Naive thymus-derived CD4-positive, alpha-beta T cell (primary cell): ENCODE data around the gene BRAP. TPM values are rescaled to one million over a fixed set of nuclear protein-coding genes. Genes with fewer than 3 reads are reported as not detected.

Source experiments
- ATAC-seq: fragments of 150-1000 bp; cut with Tn5 transposase; 2 replicates; pipeline ENCODE4 v1.10.0; 2021; ENCODE audit warnings: mild to moderate bottlenecking, moderate library complexity
- CTCF ChIA-PET: fragments of 350-600 bp; sonication (Branson Sonifier 250); formaldehyde crosslinking; loops from one replicate; lab custom pipeline; 2021; ENCODE audit warnings: antibody characterized with exemption; lab: Charles Lee
- POLR2A ChIA-PET: fragments of 350-600 bp; sonication (Branson Sonifier 250); formaldehyde crosslinking; loops from one replicate; lab custom pipeline; 2021; ENCODE audit warnings: antibody characterized with exemption, inconsistent platforms; lab: Charles Lee
- DNase-seq, 9 donors: peaks; one replicate each; pipeline versions ENCODE4 v3.0.0 to v3.0.0-alpha.2; 2020 to 2022; ENCODE audit warnings: mixed read lengths in 1 of 9
- H3K27ac ChIP-seq: one replicate; pipeline ENCODE4 v1.7.0; 2013; ENCODE audit warnings: mild to moderate bottlenecking, low read depth, low read length, moderate library complexity
- H3K27me3 ChIP-seq, 2 donors: one replicate each; pipeline ENCODE4 v1.7.0; 2013; ENCODE audit warnings: low read length in 2 of 2, mild to moderate bottlenecking in 2 of 2, moderate library complexity in 2 of 2; ENCODE audit not compliant: control insufficient read depth in 2 of 2, insufficient read depth in 2 of 2
- H3K36me3 ChIP-seq, 3 experiments: 1 replicate in 2 of 3; 2 replicates in 1 of 3; pipeline ENCODE4 v1.7.0; 2013; ENCODE audit warnings: low read length in 3 of 3, mild to moderate bottlenecking in 3 of 3, moderate library complexity in 1 of 3; ENCODE audit not compliant: insufficient read depth in 3 of 3, control insufficient read depth in 2 of 3
- H3K4me1 ChIP-seq, 2 donors: one replicate each; pipeline ENCODE4 v1.7.0; 2013; ENCODE audit warnings: low read length in 2 of 2, mild to moderate bottlenecking in 2 of 2, moderate library complexity in 1 of 2; ENCODE audit not compliant: control insufficient read depth in 2 of 2, insufficient read depth in 2 of 2
- H3K4me3 ChIP-seq: 2 replicates; pipeline ENCODE4 v1.7.0; 2013; ENCODE audit warnings: mild to moderate bottlenecking, low read length
- H3K9me3 ChIP-seq, 3 experiments: 1 replicate in 2 of 3; 2 replicates in 1 of 3; pipeline ENCODE4 v1.7.0; 2013; ENCODE audit warnings: low read length in 3 of 3; ENCODE audit not compliant: control insufficient read depth in 2 of 3
- H3K27ac Mint-ChIP-seq, 9 donors: one replicate each; pipeline ENCODE4 v1.8.0; 2020 to 2022; ENCODE audit warnings: mixed read lengths in 9 of 9, mild to moderate bottlenecking in 8 of 9, moderate library complexity in 5 of 9, inconsistent platforms in 2 of 9
- H3K27me3 Mint-ChIP-seq, 5 donors: one replicate each; pipeline ENCODE4 v1.8.0; 2021 to 2022; ENCODE audit warnings: mixed read lengths in 5 of 5, mild to moderate bottlenecking in 1 of 5
- H3K36me3 Mint-ChIP-seq, 5 donors: one replicate each; pipeline ENCODE4 v1.8.0; 2020 to 2022; ENCODE audit warnings: mixed read lengths in 5 of 5, mild to moderate bottlenecking in 3 of 5, inconsistent platforms in 1 of 5
- H3K4me1 Mint-ChIP-seq, 7 donors: one replicate each; pipeline ENCODE4 v1.8.0; 2020 to 2022; ENCODE audit warnings: mixed read lengths in 7 of 7, mild to moderate bottlenecking in 3 of 7, inconsistent platforms in 1 of 7
- H3K4me3 Mint-ChIP-seq, 10 donors: one replicate each; pipeline ENCODE4 v1.8.0; 2020 to 2022; ENCODE audit warnings: mild to moderate bottlenecking in 10 of 10, mixed read lengths in 10 of 10, moderate library complexity in 6 of 10, inconsistent platforms in 2 of 10
- H3K9me3 Mint-ChIP-seq, 11 donors: one replicate each; pipeline ENCODE4 v1.8.0; 2020 to 2022; ENCODE audit warnings: mixed read lengths in 11 of 11, mild to moderate bottlenecking in 4 of 11, inconsistent platforms in 1 of 11, moderate library complexity in 1 of 11
- intact Hi-C, 2 donors: fragments of 100-400 bp; cut with micrococcal nuclease; formaldehyde crosslinking; loops; one replicate each; pipeline ENCODE4 v1.15.1; 2023
- polyA plus RNA-seq, 2 donors: library from polyadenylated mRNA; unstranded; fragments of 300-500 nt; fragmentation: Illumina TruSeq; gene quantifications; one replicate each; pipeline ENCODE4 v1.2.3, GENCODE V29; 2021
- total RNA-seq, 6 experiments: library from RNA in 5 of 6; stranded (reverse) in 5 of 6; gene quantifications; 1 replicate in 5 of 6; 2 replicates in 1 of 6; pipeline ENCODE4 v1.2.3 and lab custom pipeline; 2021 to 2026

The BRAP gene
- total and polyA plus RNA-seq, 7 experiments from 2014 or later = 19.4 to 27.3 (median 23.0) TPM

- Histone ChIP-seq H3K27me3 (no peaks in the 10 kb centered on the region), H3K36me3 (peaks cover 0 to 86% (median 18%) of the 10 kb centered on the region in 3 experiments), H3K4me3 (no peak overlapping the region), H3K9me3 (no peaks in the 10 kb centered on the region), H3K27ac (no peak overlapping the region), H3K4me1 (no peaks in the 10 kb centered on the region)
- intact Hi-C loops = loop anchor here in 1 of 2 donors (1.0 kb wide), 1 partner anchor 276 kb away; no protein-coding TSS in a partner anchor
- POLR2A ChIA-PET = interaction anchor here (0.7 to 1.3 kb wide), 2 partner anchors 12 to 615 kb away, joined by 3 to 4 read pairs; partner anchors contain the start of genes ACAD10 and BRAP
- CTCF ChIA-PET = interaction anchor here (0.6 to 1.3 kb wide), 4 partner anchors 12 to 436 kb away, joined by 4 to 9 read pairs (median 4); no protein-coding TSS in a partner anchor
- no peak overlapping the region for H3K4me3 Mint-ChIP-seq
- no peak overlapping the region for H3K27ac Mint-ChIP-seq
- ATAC-seq (no peak), DNase-seq (no peak)
- H3K36me3 Mint-ChIP-seq = peaks cover 5 to 34% (median 13%) of the 10 kb centered on the region in 5 donors
- no peaks in the 10 kb centered on the region for H3K9me3 Mint-ChIP-seq
- H3K4me1 Mint-ChIP-seq = peaks cover 0 to 3% (median 0%) of the 10 kb centered on the region in 7 donors
- H3K27me3 Mint-ChIP-seq = no peaks in the 10 kb centered on the region
Observed at GRCh38 chr12:111672822-111673381, 12.9 kb downstream of the BRAP start.

GRCh38 chr12:111664961-111665865 is 20.5 kb downstream of the BRAP start:
- Histone ChIP-seq H3K4me1 (no peaks in the 10 kb centered on the region), H3K9me3 (no peaks in the 10 kb centered on the region), H3K4me3 (no peak overlapping the region), H3K36me3 (peaks cover 19 to 65% (median 24%) of the 10 kb centered on the region in 3 experiments), H3K27me3 (no peaks in the 10 kb centered on the region), H3K27ac (no peak overlapping the region)
- intact Hi-C loops = no loop called here
- Mint-ChIP-seq H3K36me3 (peaks cover 12 to 34% (median 27%) of the 10 kb centered on the region in 5 donors), H3K4me1 (peaks cover 0 to 9% (median 5%) of the 10 kb centered on the region in 7 donors), H3K27me3 (no peaks in the 10 kb centered on the region), H3K27ac (peak overlapping the region in 2 of 9 donors; percentile 15 to 72), H3K9me3 (no peaks in the 10 kb centered on the region), H3K4me3 (no peak overlapping the region)
- DNase-seq (no peak), ATAC-seq (no peak)
- ChIA-PET POLR2A (interaction anchor here (0.6 kb wide), 1 partner anchor 1661 kb away, joined by 3 read pairs; no protein-coding TSS in a partner anchor), CTCF (interaction anchor here (0.6 kb wide), 1 partner anchor 104 kb away, joined by 3 read pairs; no protein-coding TSS in a partner anchor)

- H3K4me3 Mint-ChIP-seq = no peak overlapping the region
- intact Hi-C loops = no loop called here
- H3K4me1 Mint-ChIP-seq = peaks cover 0 to 8% (median 5%) of the 10 kb centered on the region in 7 donors
- H3K27ac Mint-ChIP-seq = peak overlapping the region in 2 of 9 donors; percentile 15 to 72
- no peaks in the 10 kb centered on the region for H3K9me3 Mint-ChIP-seq
- DNase-seq = no peak
- Histone ChIP-seq H3K4me3 (no peak overlapping the region), H3K27ac (no peak overlapping the region), H3K9me3 (no peaks in the 10 kb centered on the region), H3K4me1 (no peaks in the 10 kb centered on the region), H3K27me3 (no peaks in the 10 kb centered on the region), H3K36me3 (peaks cover 19 to 62% (median 29%) of the 10 kb centered on the region in 3 experiments)
- H3K27me3 Mint-ChIP-seq = no peaks in the 10 kb centered on the region
- ATAC-seq = no peak
- POLR2A ChIA-PET = interaction anchor here (0.6 kb wide), 1 partner anchor 1660 kb away, joined by 3 read pairs; no protein-coding TSS in a partner anchor
- CTCF ChIA-PET = interaction anchor here (0.6 kb wide), 1 partner anchor 103 kb away, joined by 3 read pairs; no protein-coding TSS in a partner anchor
- H3K36me3 Mint-ChIP-seq = peaks cover 7 to 27% (median 20%) of the 10 kb centered on the region in 5 donors
Observed at GRCh38 chr12:111664499-111664898, 21.3 kb downstream of the BRAP start.

DNA sequence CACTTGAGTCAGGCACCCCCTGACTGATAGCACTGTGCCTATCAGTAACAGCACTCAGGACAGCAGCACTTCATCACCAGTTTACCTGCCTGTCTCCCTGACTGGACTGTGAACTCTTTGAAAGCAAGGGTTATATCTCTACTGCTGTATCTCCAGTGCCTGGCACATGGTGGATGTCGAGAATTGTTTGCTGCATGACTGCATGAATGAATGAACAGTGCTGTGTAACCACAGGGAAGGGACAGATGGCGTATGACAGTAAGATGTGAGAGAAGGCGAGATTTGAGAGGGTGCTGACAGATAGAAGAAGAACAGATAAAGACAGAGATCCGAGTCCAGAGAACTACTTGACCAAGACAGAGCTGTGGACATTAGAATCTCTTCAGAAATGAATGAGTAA is 29.7 kb downstream of the BRAP start:
- Histone ChIP-seq H3K4me3 (no peak overlapping the region), H3K27ac (no peak overlapping the region), H3K4me1 (no peaks in the 10 kb centered on the region), H3K27me3 (no peaks in the 10 kb centered on the region), H3K9me3 (no peaks in the 10 kb centered on the region), H3K36me3 (peaks cover 25 to 74% (median 29%) of the 10 kb centered on the region in 3 experiments)
- ATAC-seq = no peak
- peak overlapping the region in 2 of 9 donors; percentile 7 to 51 for H3K27ac Mint-ChIP-seq
- POLR2A ChIA-PET = no interaction called here
- intact Hi-C loops = no loop called here
- no peaks in the 10 kb centered on the region for H3K9me3 Mint-ChIP-seq
- peaks cover 0 to 5% (median 0%) of the 10 kb centered on the region in 7 donors for H3K4me1 Mint-ChIP-seq
- H3K27me3 Mint-ChIP-seq = no peaks in the 10 kb centered on the region
- H3K36me3 Mint-ChIP-seq = peaks cover 11 to 41% (median 22%) of the 10 kb centered on the region in 5 donors
- no peak for DNase-seq
- CTCF ChIA-PET = no interaction called here
- H3K4me3 Mint-ChIP-seq = no peak overlapping the region

DNA sequence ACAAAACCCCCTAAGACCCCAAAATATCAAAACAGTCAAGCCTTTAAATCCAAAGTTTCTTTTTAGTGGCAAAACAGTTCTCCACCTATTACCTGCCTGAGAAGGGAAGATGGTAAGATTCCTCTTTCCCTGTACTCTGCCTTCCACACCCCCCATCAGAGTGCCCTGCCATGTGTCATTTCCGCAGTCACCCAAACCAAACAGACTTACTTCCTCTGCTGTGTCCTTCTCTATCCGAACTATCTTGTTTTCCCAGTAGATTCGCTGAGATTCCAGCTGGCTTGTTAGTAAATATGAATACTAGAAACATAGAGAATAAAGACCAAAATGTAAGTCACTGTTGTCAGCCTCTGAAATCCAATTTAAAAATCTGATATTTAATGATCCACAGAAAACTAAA is 30.4 kb downstream of the BRAP start:
- H3K9me3 Mint-ChIP-seq = no peaks in the 10 kb centered on the region
- no peak overlapping the region for H3K4me3 ChIP-seq
- H3K27ac ChIP-seq = no peak overlapping the region
- H3K4me1 Mint-ChIP-seq = peaks cover 0 to 5% (median 0%) of the 10 kb centered on the region in 7 donors
- peak overlapping the region in 1 of 9 donors; percentile 26 for H3K27ac Mint-ChIP-seq
- H3K27me3 ChIP-seq = no peaks in the 10 kb centered on the region
- H3K36me3 Mint-ChIP-seq = peaks cover 11 to 37% (median 22%) of the 10 kb centered on the region in 5 donors
- DNase-seq (no peak), ATAC-seq (no peak)
- H3K9me3 ChIP-seq = no peaks in the 10 kb centered on the region
- no peaks in the 10 kb centered on the region for H3K27me3 Mint-ChIP-seq
- CTCF ChIA-PET = no interaction called here
- no peaks in the 10 kb centered on the region for H3K4me1 ChIP-seq
- H3K36me3 ChIP-seq = peaks cover 25 to 74% (median 29%) of the 10 kb centered on the region in 3 experiments
- no peak overlapping the region for H3K4me3 Mint-ChIP-seq
- POLR2A ChIA-PET = no interaction called here
- intact Hi-C loops = no loop called here

DNA sequence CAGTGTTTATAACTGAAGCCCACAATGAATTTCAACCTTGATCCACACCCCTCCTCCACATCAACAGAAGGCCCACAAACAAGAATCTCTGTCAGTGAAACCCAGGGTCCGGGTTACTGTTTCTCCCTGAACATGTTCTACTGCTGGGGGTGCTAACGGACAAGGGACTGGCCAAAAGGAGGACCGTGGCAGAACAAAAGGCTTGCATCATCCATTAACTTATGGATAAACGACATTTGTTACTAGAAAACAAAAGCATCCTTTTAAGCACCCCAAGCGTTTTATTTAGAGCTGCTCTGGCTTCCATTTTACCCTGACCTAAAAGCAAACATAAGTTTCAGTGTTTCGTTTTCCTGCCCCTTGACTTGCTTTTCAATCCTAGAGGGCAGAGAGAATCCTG is 32.2 kb downstream of the BRAP start:
- Mint-ChIP-seq H3K36me3 (peaks cover 12 to 36% (median 18%) of the 10 kb centered on the region in 5 donors), H3K9me3 (no peaks in the 10 kb centered on the region), H3K4me3 (no peak overlapping the region), H3K27me3 (no peaks in the 10 kb centered on the region), H3K4me1 (peaks cover 0 to 5% (median 0%) of the 10 kb centered on the region in 7 donors), H3K27ac (no peak overlapping the region)
- ATAC-seq (no peak), DNase-seq (no peak)
- Histone ChIP-seq H3K27ac (no peak overlapping the region), H3K9me3 (no peaks in the 10 kb centered on the region), H3K27me3 (no peaks in the 10 kb centered on the region), H3K4me1 (no peaks in the 10 kb centered on the region), H3K4me3 (no peak overlapping the region), H3K36me3 (peaks cover 21 to 77% (median 24%) of the 10 kb centered on the region in 3 experiments)
- POLR2A ChIA-PET = no interaction called here
- intact Hi-C loops = no loop called here
- CTCF ChIA-PET = no interaction called here
